H9 (cell line): ENCODE measurements around the gene ZSCAN9. TPM values are rescaled to one million over a fixed set of nuclear protein-coding genes. Genes with fewer than 3 reads are reported as not detected.

Experiments used
- DNase-seq: peaks from one replicate; pipeline ENCODE4 v3.0.0-alpha.2; 2017
- H2AFZ ChIP-seq: one replicate; pipeline ENCODE4 v1.6.1; 2013; ENCODE audit warnings: mild to moderate bottlenecking, low read length, control low read depth, moderate library complexity
- H2AK5ac ChIP-seq: 2 replicates; pipeline ENCODE4 v1.6.1; 2013; ENCODE audit warnings: low read length, control low read depth, mixed read lengths; ENCODE audit not compliant: insufficient read length
- H2BK120ac ChIP-seq: one replicate; pipeline ENCODE4 v1.6.1; 2013; ENCODE audit warnings: low read depth, mild to moderate bottlenecking, low read length, control low read depth, inconsistent platforms; ENCODE audit not compliant: poor library complexity, severe bottlenecking
- H2BK12ac ChIP-seq: 2 replicates; pipeline ENCODE4 v1.6.1; 2013; ENCODE audit warnings: low read length, control low read depth, mixed read lengths, low read depth; ENCODE audit not compliant: insufficient read length
- H2BK15ac ChIP-seq: 2 replicates; pipeline ENCODE4 v1.6.1; 2013; ENCODE audit warnings: low read depth, low read length, control low read depth
- H2BK20ac ChIP-seq: one replicate; pipeline ENCODE4 v1.6.1; 2013; ENCODE audit warnings: low read depth, mild to moderate bottlenecking, low read length, control low read depth, inconsistent platforms; ENCODE audit not compliant: poor library complexity, severe bottlenecking
- H2BK5ac ChIP-seq: 2 replicates; pipeline ENCODE4 v1.6.1; 2013; ENCODE audit warnings: low read length, control low read depth, mixed read lengths; ENCODE audit not compliant: insufficient read length
- H3K14ac ChIP-seq: 2 replicates; pipeline ENCODE4 v1.6.1; 2013; ENCODE audit warnings: low read length, control low read depth; ENCODE audit not compliant: insufficient read depth
- H3K18ac ChIP-seq: 2 replicates; pipeline ENCODE4 v1.6.1; 2013; ENCODE audit warnings: low read depth, mild to moderate bottlenecking, mixed read lengths, low read length, control low read depth; ENCODE audit not compliant: insufficient read length
- H3K23ac ChIP-seq: 2 replicates; pipeline ENCODE4 v1.6.1; 2013; ENCODE audit warnings: low read length, control low read depth, mixed read lengths, low read depth; ENCODE audit not compliant: insufficient read length
- H3K23me2 ChIP-seq: 2 replicates; pipeline ENCODE4 v1.6.1; 2013; ENCODE audit warnings: low read depth, mild to moderate bottlenecking, mixed read lengths, low read length, control low read depth; ENCODE audit not compliant: insufficient read length, poor library complexity, severe bottlenecking
- H3K27ac ChIP-seq: 2 replicates; pipeline ENCODE4 v1.5.1; 2013; ENCODE audit warnings: low read length, control low read depth, mixed read lengths, low read depth; ENCODE audit not compliant: insufficient read length
- H3K27me3 ChIP-seq: 2 replicates; pipeline ENCODE4 v1.6.1; 2013; ENCODE audit warnings: low read length, control low read depth, inconsistent platforms; ENCODE audit not compliant: insufficient read depth
- H3K4ac ChIP-seq: 2 replicates; pipeline ENCODE4 v1.6.1; 2013; ENCODE audit warnings: low read depth, mild to moderate bottlenecking, control low read depth, inconsistent platforms, low read length, moderate library complexity
- H3K4me1 ChIP-seq: 2 replicates; pipeline ENCODE4 v1.6.1; 2013; ENCODE audit warnings: low read length, control low read depth, inconsistent platforms; ENCODE audit not compliant: insufficient read depth
- H3K4me2 ChIP-seq: 2 replicates; pipeline ENCODE4 v1.6.1; 2013; ENCODE audit warnings: low read length, control low read depth, mixed read lengths; ENCODE audit not compliant: insufficient read length, insufficient read depth
- H3K56ac ChIP-seq: 2 replicates; pipeline ENCODE4 v1.6.1; 2013; ENCODE audit warnings: low read depth, mild to moderate bottlenecking, mixed read lengths, low read length, control low read depth; ENCODE audit not compliant: insufficient read length
- H3K79me1 ChIP-seq: 2 replicates; pipeline ENCODE4 v1.6.1; 2013; ENCODE audit warnings: low read depth, mild to moderate bottlenecking, moderate library complexity, low read length, control low read depth, inconsistent platforms; ENCODE audit not compliant: insufficient read depth, poor library complexity, severe bottlenecking
- H3K79me2 ChIP-seq: 2 replicates; pipeline ENCODE4 v1.6.1; 2013; ENCODE audit warnings: low read length, control low read depth, inconsistent platforms; ENCODE audit not compliant: insufficient read depth
- H3K9ac ChIP-seq: 2 replicates; pipeline ENCODE4 v1.6.1; 2013; ENCODE audit warnings: low read length, control low read depth, mixed read lengths; ENCODE audit not compliant: insufficient read length; ENCODE audit errors: extremely low read depth
- H3K9me3 ChIP-seq: one replicate; pipeline ENCODE4 v1.6.1; 2013; ENCODE audit warnings: low read depth, low read length, inconsistent platforms; ENCODE audit not compliant: control insufficient read depth
- H3T11ph ChIP-seq: one replicate; pipeline ENCODE4 v1.6.1; 2013; ENCODE audit warnings: mild to moderate bottlenecking, low read length, control low read depth, inconsistent platforms
- H4K20me1 ChIP-seq: one replicate; pipeline ENCODE4 v1.6.1; 2013; ENCODE audit not compliant: control insufficient read depth, insufficient read length, insufficient read depth
- H4K5ac ChIP-seq: 2 replicates; pipeline ENCODE4 v1.6.1; 2013; ENCODE audit warnings: low read depth, mild to moderate bottlenecking, mixed read lengths, low read length, control low read depth; ENCODE audit not compliant: insufficient read length
- H4K8ac ChIP-seq: replicated peaks from 2 replicates; pipeline ENCODE4 v1.6.1; 2013; ENCODE audit warnings: low read length, control low read depth, mixed read lengths, low read depth; ENCODE audit not compliant: insufficient read length
- H4K91ac ChIP-seq: 2 replicates; pipeline ENCODE4 v1.6.1; 2013; ENCODE audit warnings: low read depth, mild to moderate bottlenecking, moderate library complexity, mixed read lengths, low read length, control low read depth; ENCODE audit not compliant: insufficient read length
- H3K27ac Mint-ChIP-seq, 3 experiments: 2 replicates in 2 of 3; 3 replicates in 1 of 3; pipeline ENCODE4 v1.8.0; 2020 to 2021; ENCODE audit warnings: mixed read lengths in 3 of 3, mild to moderate bottlenecking in 1 of 3, moderate library complexity in 1 of 3
- H3K27me3 Mint-ChIP-seq: 2 replicates; pipeline ENCODE4 v1.8.0; 2021; ENCODE audit warnings: low read depth, mild to moderate bottlenecking, moderate library complexity, mixed read lengths
- H3K36me3 Mint-ChIP-seq, 3 experiments: 2 replicates in 2 of 3; 3 replicates in 1 of 3; pipeline ENCODE4 v1.8.0; 2020 to 2021; ENCODE audit warnings: low read depth in 3 of 3, mixed read lengths in 3 of 3; ENCODE audit not compliant: insufficient read depth in 1 of 3
- H3K4me1 Mint-ChIP-seq, 2 experiments: 2 replicates each; pipeline ENCODE4 v1.8.0; 2020; ENCODE audit warnings: mixed read lengths in 2 of 2
- H3K4me3 Mint-ChIP-seq, 2 experiments: 2 replicates in 1 of 2; 3 replicates in 1 of 2; pipeline ENCODE4 v1.8.0; 2020 to 2021; ENCODE audit warnings: mild to moderate bottlenecking in 2 of 2, mixed read lengths in 2 of 2, moderate library complexity in 1 of 2
- H3K9me3 Mint-ChIP-seq, 2 experiments: 2 replicates in 1 of 2; 3 replicates in 1 of 2; pipeline ENCODE4 v1.8.0; 2020; ENCODE audit warnings: mild to moderate bottlenecking in 2 of 2, mixed read lengths in 2 of 2, moderate library complexity in 1 of 2
- CTCF ChIP-seq: fragments of 200-600 bp; sonication (generic); conservative IDR thresholded peaks from 3 replicates; pipeline ENCODE4 v1.8.0; 2021; ENCODE audit warnings: antibody characterized with exemption, mild to moderate bottlenecking
- WGBS: extraction: QIAGEN DNeasy Blood & Tissue Kit; methylation state at CpG from one replicate; pipeline ENCODE4 v1.1.7; 2013; ENCODE audit warnings: missing lambda C conversion rate, low lambda C conversion rate, mixed read lengths; ENCODE audit not compliant: insufficient read length; ENCODE audit errors: extremely low coverage; 5-methylcytosine and 5-hydroxymethylcytosine counted together
- total RNA-seq: library from RNA; stranded (reverse); gene quantifications from 2 replicates; pipeline ENCODE4 v1.2.1, GENCODE V29; 2021

Gene ZSCAN9
- total RNA-seq, 1 experiment from 2014 or later: 11.5 TPM

DNA sequence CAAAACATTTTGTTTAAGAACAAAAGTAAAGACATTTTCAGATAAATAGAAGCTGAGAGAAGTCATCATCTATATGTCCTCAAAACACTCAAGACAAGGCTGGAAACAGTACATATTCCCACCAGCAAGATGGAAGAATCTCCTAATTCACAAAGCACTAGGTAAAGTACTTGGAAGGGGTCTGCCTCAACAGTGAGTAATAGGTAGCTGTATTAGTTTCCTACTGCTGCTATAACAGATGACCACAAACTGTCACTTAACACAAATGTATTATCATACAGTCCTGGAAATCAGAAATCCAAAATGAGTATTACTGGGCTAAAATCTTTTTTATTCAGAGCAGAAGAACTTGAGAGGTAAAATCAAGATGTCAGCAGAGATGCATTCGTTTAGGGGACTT, 42.8 kb upstream of the ZSCAN9 start:
- Mint-ChIP-seq H3K4me3 (no peak overlapping the region), H3K4me1 (no peaks in the 10 kb centered on the region), H3K36me3 (no peaks in the 10 kb centered on the region; a peak in 2 of 7 replicates), H3K27me3 (peaks cover 19% of the 10 kb centered on the region), H3K27ac (no peak overlapping the region), H3K9me3 (peaks cover 31 to 37% of the 10 kb centered on the region in 2 experiments)
- no CpG with 5 or more reads among the region's 1 CpG for WGBS
- Histone ChIP-seq H2BK5ac (no peak overlapping the region), H3K27ac (no peak overlapping the region), H4K20me1 (no peaks in the 10 kb centered on the region), H2AK5ac (no peak overlapping the region), H2AFZ (no peak overlapping the region), H3K79me1 (no peaks in the 10 kb centered on the region), H3K14ac (no peak overlapping the region), H3K18ac (no peak overlapping the region), H2BK120ac (no peak overlapping the region), H3K4me2 (no peak overlapping the region), H2BK12ac (no peak overlapping the region), H3K4ac (no peak overlapping the region), H2BK15ac (no peak overlapping the region), H4K5ac (no peak overlapping the region), H3K79me2 (no peaks in the 10 kb centered on the region), H3K23me2 (no peaks in the 10 kb centered on the region), H3K4me1 (no peaks in the 10 kb centered on the region), H2BK20ac (no peak overlapping the region), H3K9ac (no peak overlapping the region), H3K27me3 (no peaks in the 10 kb centered on the region), H3K9me3 (peaks cover 1% of the 10 kb centered on the region), H3K23ac (no peak overlapping the region), H4K8ac (no peak overlapping the region), H3T11ph (no peak overlapping the region), H3K56ac (no peak overlapping the region), H4K91ac (no peak overlapping the region)
- no peak for TF ChIP-seq CTCF
- DNase-seq: no peak
